Measurements from ENCODE around the gene NCF4.

DNA sequence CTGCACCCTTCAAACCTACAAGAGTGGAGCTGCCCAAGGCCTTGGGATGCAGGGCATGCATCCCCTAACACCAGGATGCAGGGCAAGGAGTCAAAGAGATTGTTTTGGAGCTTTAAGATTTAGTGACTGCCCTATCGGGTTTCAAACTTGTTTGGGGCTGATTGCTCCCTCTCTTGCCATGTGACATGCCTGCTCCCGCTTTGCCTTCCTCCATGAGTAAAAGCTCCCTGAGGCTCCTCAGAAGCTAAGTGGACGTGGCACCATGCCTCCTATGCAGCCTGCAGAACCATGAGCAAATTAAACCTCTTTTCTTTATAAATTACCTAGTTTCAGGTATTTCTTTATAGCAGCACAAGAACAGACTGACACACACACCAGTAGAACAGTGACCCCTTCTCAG is 36.8 kb downstream of the NCF4 start:
- TF ChIP-seq, protein P1, sequence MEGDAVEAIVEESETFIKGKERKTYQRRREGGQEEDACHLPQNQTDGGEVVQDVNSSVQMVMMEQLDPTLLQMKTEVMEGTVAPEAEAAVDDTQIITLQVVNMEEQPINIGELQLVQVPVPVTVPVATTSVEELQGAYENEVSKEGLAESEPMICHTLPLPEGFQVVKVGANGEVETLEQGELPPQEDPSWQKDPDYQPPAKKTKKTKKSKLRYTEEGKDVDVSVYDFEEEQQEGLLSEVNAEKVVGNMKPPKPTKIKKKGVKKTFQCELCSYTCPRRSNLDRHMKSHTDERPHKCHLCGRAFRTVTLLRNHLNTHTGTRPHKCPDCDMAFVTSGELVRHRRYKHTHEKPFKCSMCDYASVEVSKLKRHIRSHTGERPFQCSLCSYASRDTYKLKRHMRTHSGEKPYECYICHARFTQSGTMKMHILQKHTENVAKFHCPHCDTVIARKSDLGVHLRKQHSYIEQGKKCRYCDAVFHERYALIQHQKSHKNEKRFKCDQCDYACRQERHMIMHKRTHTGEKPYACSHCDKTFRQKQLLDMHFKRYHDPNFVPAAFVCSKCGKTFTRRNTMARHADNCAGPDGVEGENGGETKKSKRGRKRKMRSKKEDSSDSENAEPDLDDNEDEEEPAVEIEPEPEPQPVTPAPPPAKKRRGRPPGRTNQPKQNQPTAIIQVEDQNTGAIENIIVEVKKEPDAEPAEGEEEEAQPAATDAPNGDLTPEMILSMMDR (IDR thresholded peaks at IDR 0.05), result no peak
- no peak for TF ChIP-seq ZFX (IDR thresholded peaks at IDR 0.05; ENCODE audit: borderline replicate concordance)

All from 22Rv1 (cell line).